Tibial nerve (tissue), 3 donors: ENCODE data around the gene FOXP4.

Experiments
- CTCF ChIP-seq, 5 experiments: fragments of 200-600 bp in 3 of 5; fragments of 450-650 bp in 2 of 5; sonication (generic) in 3 of 5; IDR thresholded peaks; one replicate each; pipeline ENCODE4 v1.5.1; 2016 to 2019; ENCODE audit warnings: antibody characterized with exemption in 5 of 5, mild to moderate bottlenecking in 3 of 5, moderate library complexity in 2 of 5
- POLR2A ChIP-seq, 2 donors: fragments of 450-650 bp; IDR thresholded peaks; one replicate each; pipeline ENCODE4 v1.6.1; 2017; ENCODE audit warnings: antibody characterized with exemption in 2 of 2, mild to moderate bottlenecking in 2 of 2, moderate library complexity in 2 of 2

GRCh38 chr6:41564448-41565142, 18.4 kb downstream of the FOXP4 start:
- no peak for TF ChIP-seq CTCF (IDR thresholded peaks at IDR 0.05)
- no peak for TF ChIP-seq POLR2A (IDR thresholded peaks at IDR 0.05)
